Measurements from ENCODE around the gene SIRT2. TPM values are rescaled to one million over a fixed set of nuclear protein-coding genes. Genes with fewer than 3 reads are reported as not detected.

SIRT2 gene
- total RNA-seq, 1 experiment from 2014 or later, result 8.4 TPM

GRCh38 chr19:38898788-38899446 lies 501 bp downstream of the SIRT2 start:
- Histone ChIP-seq H3K23ac (ENCODE audit: insufficient read length, low read depth, low read length) (no peak overlapping the region), H3K4me1 (ENCODE audit: insufficient read depth, low read length) (peaks cover 2% of the 10 kb centered on the region; the same call in 1 of the 2 replicates), H2AK5ac (ENCODE audit: insufficient read length, low read length) (no peak overlapping the region), H3K9me3 (ENCODE audit: control insufficient read depth, low read depth, low read length) (no peaks in the 10 kb centered on the region), H4K20me1 (ENCODE audit: control insufficient read depth, insufficient read depth, insufficient read length) (no peaks in the 10 kb centered on the region), H4K91ac (ENCODE audit: insufficient read length, low read depth, low read length) (no peak overlapping the region), H3K79me2 (ENCODE audit: insufficient read depth, low read length) (no peaks in the 10 kb centered on the region), H3K27ac (ENCODE audit: insufficient read length, low read depth, low read length) (no peak overlapping the region), H3K23me2 (ENCODE audit: insufficient read length, low read depth, low read length, poor library complexity, severe bottlenecking) (no peaks in the 10 kb centered on the region), H3K27me3 (ENCODE audit: insufficient read depth, low read length) (no peaks in the 10 kb centered on the region), H3K18ac (ENCODE audit: insufficient read length, low read depth, low read length) (no peak overlapping the region), H2BK120ac (ENCODE audit: low read depth, low read length, poor library complexity, severe bottlenecking) (no peak overlapping the region), H3K4ac (ENCODE audit: low read depth, low read length) (no peak overlapping the region), H4K5ac (ENCODE audit: insufficient read length, low read depth, low read length) (no peak overlapping the region), H3K56ac (ENCODE audit: insufficient read length, low read depth, low read length) (no peak overlapping the region), H2BK15ac (ENCODE audit: low read depth, low read length) (no peak overlapping the region), H3K4me2 (ENCODE audit: insufficient read depth, insufficient read length, low read length) (peak overlapping the region; percentile 68), H2BK12ac (ENCODE audit: insufficient read length, low read depth, low read length) (no peak overlapping the region), H2BK5ac (ENCODE audit: insufficient read length, low read length) (no peak overlapping the region), H3K79me1 (ENCODE audit: insufficient read depth, low read depth, low read length, poor library complexity, severe bottlenecking) (no peaks in the 10 kb centered on the region), H3T11ph (ENCODE audit: low read length) (no peak overlapping the region), H3K9ac (ENCODE audit: extremely low read depth, insufficient read length, low read length) (no peak overlapping the region), H4K8ac (replicated peaks; ENCODE audit: insufficient read length, low read depth, low read length) (no peak overlapping the region), H2BK20ac (ENCODE audit: low read depth, low read length, poor library complexity, severe bottlenecking) (no peak overlapping the region), H2AFZ (ENCODE audit: low read length) (no peak overlapping the region), H3K14ac (ENCODE audit: insufficient read depth, low read length) (no peak overlapping the region)
- H3K27ac Mint-ChIP-seq, result peak overlapping the region in 1 of 3 experiments; percentile 89; a peak in 2 of 7 replicates
- no CpG with 5 or more reads among the region's 25 CpGs for WGBS (ENCODE audit: extremely low coverage, insufficient read length, low lambda C conversion rate)
- peaks cover 15 to 18% of the 10 kb centered on the region in 2 experiments for H3K4me1 Mint-ChIP-seq
- peaks cover 15% of the 10 kb centered on the region for H3K27me3 Mint-ChIP-seq (ENCODE audit: low read depth)
- H3K4me3 Mint-ChIP-seq, result peak overlapping the region; percentile 81 to 86
- no peak for DNase-seq
- peaks cover 0 to 5% (median 2%) of the 10 kb centered on the region in 3 experiments; a peak in 3 of 7 replicates for H3K36me3 Mint-ChIP-seq (ENCODE audit: insufficient read depth in 1 of 3, low read depth in 3 of 3)
- no peak for TF ChIP-seq CTCF (conservative IDR thresholded peaks at IDR 0.05)
- peaks cover 0 to 3% of the 10 kb centered on the region in 2 experiments; a peak in 1 of 5 replicates for H3K9me3 Mint-ChIP-seq

Measured in H9 (cell line).